HG03521 (cell line): ENCODE measurements around the gene MATN4.
A peak's percentile ranks its signal among the peaks of the same experiment; 100 is the strongest.

Source experiments
- ATAC-seq: cut with Tn5 transposase; IDR thresholded peaks from one replicate; pipeline ENCODE4 v1.9.1; 2021; ENCODE audit warnings: mild to moderate bottlenecking, moderate library complexity; ENCODE audit not compliant: unreplicated experiment

MATN4 gene

DNA sequence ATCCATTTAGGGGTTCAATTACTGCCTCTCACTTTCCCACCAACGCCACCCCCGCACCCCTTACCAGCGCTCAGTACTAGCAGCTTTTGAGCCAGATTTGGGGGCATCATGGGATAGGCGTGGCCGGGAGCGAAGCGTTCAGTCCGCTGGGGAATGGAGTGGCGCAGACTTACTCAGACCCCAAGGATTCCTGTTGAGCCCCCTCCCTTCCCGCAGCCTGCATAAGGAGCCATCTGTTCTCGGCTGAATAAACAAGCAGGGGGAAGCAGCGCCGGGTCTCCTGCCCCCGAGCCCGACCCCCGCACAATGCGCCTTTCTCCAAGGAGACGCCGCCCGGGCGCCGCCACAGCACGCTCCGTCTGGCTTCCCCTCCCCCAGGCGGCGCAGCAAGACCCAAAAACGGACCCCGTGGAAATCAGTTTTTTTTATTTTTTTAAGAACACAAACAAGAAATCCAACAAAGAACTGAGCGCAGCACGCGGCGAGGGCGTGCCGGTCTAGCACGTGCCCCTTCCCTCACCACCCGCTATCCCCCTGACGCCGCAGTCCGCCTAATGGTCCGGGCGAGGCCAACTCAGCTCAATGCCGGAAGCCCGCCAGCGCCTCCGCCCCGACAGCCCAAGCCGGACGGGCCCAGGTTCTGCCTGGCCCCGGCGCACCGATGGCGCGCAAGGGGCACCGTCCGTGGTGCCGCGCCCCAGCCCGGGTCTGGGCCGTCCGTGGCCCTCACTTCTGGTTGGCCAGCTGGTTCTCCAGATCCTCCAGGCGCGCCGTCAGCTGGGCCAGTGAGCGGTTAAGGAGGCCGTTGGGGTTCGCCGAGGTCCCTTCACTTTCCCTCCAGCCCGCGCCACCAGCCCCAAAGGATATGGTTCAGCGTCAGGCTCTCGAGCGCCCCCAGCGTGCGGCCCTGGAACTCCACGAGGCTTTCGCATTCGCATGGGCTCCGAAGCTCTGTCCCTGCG, 14.8 kb downstream of the MATN4 start:
- ATAC-seq, result peak; percentile 71

DNA sequence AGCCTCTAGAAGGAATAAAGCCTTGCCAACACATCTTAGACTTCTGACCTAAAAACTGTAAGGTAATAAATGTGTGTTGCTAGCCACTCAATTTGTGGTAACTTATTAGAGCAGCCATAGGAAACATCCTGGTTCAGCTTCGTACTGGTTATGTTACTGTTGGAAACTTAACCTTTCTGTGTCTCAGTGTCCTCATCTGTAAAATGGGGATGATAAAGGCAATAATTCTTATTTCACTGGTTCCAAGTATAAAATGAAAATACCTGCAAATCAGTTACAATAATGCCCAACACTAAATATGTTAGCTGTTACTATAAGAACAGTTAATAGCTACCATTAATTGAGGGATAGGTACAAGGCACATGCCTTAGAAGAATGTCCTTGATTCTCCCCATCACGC, 15.8 kb downstream of the MATN4 start:
- ATAC-seq, result no peak

DNA sequence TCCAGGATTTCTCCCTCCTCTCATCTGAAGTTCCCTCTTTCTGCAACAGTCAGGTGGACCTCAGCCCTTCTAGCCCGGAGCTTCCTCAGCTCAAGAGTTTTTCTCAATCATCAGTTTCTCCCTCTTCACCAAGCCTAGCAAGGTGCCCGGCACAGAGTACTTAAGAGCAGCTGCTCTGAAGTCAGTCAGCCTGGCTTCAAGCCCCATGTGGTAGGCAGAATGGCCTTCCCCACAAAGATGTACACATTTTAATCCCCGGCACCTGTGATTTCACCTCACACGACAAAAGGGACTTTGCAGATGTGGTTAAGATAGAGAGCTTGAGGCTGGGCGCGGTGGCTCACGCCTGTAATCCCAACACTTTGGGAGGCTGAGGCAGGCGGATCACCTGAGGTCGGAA, 16.6 kb downstream of the MATN4 start:
- ATAC-seq, result no peak

DNA sequence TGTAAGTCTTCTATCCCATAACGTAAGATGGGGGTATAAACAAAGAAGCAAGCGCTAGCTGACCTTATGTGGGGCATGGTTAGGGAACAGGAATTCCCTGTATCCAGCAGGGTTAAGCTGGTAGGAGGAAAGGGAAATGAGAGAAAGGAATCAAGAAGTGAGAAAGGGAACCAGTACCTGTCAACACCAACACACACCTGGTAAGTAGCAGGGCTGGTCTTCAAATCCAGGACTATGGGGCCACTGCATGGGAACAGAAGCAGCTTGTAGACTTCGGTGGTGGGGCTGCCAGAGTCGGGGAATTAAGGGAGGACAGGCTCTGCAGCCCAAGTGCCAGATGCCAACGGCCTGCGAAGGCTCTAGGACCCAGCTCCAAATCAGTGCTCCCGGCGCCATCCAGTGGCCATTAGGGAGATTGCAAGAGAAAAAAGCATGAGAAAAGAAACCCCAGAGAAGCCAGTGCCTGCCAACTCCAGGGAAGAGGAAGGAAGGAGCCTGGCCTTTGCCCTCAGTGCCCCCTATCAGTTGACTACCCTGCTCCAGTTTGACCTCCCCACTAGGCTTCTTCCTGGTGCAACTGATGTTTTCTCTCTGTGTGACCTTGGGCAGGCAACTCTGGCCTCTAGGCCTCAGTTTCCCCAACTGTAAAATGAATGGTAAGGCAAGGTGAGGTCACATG, 17.3 kb downstream of the MATN4 start:
- ATAC-seq, result no peak

DNA sequence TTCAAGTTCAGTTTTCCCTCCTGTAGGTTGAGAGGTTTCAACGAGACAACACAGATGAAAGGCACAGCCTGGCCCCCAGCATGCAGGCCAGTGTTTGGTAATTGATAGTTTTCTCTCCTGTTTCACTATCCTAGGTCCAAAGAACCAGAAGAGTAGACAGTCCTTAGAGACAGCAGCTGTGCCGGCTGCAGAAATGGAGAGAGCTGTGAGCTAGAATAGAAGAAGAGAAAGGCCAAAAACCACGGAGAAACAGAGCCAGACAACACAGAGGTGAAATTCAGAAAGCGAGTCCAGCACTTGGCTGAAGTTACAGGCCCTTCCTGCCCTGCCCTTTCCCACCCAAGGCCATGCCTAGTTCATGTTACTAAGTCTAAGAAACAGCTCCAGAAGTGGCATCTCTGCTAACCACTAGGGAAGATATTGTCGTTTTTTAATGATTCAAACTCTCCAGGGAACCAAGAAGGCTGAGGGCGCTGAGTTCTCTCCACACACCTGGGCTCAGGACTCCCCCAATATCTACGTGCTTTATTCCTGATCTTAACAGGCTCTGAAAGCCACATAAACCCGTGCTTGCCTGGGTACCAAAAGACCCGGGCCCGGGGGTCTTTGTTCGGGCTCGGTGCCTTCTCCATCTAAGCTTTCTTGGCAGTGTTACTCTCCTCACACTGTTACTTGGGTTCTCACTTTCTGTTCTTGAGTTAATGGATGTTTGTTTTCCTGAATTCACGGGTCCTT, 18.0 kb downstream of the MATN4 start:
- no peak for ATAC-seq

DNA sequence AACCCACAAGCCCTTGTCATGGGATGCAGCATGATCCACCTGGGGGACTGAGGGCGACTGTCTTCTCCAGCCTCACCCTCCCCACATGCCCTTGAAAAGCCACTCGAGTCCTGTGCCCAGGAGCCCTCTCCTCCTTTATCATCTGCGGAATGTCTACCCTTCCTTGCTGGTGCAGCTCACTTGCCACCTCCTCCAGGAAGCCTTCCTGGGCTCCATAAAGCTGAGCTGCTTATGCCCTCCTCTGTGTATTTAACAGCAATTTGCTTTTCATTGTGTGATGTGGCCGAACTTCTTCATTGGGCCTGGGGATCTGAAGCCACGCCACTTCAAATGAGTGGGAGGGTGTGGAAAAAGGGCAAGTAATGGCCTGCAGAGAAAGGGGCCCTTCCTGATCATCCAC, 19.2 kb downstream of the MATN4 start:
- no peak for ATAC-seq

DNA sequence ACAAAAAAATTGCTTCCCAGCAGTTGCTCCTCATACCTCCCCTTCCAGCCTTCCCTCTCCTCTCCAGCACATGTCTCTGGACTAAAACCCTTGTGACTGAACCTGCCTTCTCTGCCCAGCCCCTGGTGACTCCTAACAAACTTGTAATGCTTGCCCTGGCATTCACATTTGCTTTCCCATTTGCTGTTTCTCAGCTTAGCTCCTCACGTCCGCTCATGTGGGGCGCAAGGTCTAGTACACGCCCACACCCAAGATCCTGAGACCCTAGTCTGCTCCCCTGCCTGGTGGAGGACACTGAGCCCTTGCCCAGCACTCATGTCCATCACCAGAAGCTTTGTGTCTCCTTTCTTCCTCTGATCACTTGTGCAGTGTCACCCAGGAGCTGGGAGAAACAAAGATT, 19.7 kb downstream of the MATN4 start:
- no peak for ATAC-seq

DNA sequence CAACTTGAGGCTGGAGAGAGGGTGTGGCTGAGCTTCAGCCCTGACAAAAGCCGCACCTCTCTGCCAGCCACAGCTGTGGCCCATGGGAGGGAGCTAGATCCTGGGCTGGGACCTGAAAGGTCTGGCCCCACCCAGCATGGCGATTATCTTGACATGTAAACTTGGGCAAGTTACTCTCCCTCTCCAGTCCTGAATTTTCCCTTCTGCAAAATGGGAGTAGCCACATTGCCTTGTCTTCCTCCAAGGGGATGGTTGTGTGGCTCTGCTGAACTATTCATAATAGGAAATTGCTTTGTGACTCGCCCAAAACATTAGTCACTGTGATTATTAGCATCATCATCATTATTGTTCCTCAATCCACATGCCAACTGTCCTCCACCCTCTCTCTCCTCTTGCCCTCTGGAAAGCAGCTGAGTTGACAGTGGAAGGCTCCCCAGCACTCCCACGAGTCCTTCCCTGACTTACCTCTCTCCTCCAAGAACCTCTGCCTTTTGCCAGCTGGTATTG, 24.5 kb downstream of the MATN4 start:
- ATAC-seq, result no peak

DNA sequence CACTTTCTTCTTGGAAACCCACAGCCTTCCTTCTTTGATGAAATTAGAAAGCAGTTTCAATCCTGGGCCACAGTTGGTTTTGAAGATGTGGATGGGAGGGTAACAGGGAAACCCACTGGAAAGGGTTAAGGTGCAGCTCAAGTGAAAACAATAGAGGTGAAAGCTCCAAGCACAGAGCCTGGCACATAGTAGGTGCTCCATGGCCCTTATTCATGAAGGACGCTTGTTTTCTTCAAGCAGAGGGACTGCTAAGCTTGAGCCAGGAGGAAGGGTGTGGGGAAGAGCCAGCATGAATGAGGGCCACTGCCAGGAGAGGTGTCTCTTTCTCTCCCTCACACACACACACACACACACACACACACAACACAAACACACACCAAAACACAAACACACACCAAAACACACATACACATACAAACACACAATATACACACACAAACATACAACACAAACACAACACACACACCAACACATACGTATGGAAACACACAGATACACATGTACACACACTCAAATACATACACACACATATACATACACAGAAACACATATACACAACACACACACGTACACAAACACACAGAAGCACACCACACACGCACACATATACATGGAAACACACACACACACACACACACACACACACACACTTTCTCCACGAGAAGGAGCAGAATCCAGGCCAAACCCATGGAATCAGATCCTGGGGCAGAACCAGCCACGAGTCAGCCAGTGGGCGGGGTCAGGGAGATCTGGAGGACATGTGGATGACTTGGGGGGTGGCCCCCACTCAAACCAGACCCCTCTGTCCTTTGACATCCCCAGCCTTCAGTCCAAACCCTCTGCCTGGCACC, 25.2 kb downstream of the MATN4 start:
- no peak for ATAC-seq

DNA sequence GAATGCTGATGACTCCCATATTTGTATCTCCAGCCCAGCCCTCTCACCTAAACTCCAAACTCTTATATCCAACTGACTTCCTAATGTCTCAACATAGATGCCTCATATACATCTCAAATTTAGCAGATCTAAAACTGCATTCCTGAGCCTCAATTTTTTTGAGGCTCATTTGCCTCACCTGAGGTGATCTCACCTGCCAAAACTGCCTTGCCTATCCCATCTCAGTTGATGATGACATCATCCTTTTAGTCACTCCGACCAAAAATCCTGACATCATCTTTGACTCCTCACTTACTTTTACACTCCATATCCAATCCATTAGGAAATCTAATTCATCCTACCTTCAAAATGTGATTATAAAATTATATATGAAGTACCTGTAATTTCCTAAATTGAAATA, 28.1 kb downstream of the MATN4 start:
- no peak for ATAC-seq

DNA sequence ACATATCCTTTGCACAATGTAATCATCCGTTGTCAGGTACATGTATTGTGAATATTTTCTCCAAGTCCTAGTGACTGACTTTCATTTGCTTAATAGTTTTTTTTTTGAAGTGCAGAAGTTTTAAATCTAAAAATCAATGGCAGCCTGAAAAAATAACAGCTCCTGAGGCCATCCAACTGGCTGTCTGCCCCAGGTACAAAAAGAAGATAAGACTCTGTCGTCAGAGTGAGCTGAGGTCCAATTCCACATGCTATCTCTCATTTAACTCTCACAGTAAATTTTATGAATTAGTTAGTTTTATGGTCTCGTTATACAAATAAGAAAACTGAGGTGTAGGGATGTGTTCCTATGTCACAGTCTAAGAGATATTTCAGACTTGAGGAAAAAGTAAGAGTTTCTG, 32.8 kb downstream of the MATN4 start:
- no peak for ATAC-seq

DNA sequence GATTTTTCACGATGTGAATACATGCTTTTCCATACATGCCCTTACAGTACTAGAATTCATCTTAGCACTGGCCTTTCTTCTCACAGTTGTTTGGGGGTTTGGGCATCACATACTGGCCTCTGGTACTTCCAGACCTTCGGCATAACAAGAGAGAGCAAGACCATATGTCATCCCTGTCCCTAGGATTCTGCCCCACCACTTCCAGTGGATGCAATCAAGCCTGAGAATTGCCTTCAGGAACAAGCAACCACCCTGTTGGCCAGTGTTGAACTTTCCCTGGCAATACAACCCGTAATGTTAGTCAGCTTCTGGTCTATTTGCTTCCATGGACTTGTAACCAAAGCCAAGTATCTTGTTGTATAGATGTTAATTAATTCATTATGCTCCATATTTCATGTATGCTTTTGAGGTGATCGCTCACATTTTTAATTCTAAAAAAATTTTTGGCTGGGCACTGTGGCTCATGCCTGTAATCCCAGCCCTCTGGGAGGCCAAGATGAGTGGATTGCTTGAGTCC, 38.3 kb downstream of the MATN4 start:
- no peak for ATAC-seq

DNA sequence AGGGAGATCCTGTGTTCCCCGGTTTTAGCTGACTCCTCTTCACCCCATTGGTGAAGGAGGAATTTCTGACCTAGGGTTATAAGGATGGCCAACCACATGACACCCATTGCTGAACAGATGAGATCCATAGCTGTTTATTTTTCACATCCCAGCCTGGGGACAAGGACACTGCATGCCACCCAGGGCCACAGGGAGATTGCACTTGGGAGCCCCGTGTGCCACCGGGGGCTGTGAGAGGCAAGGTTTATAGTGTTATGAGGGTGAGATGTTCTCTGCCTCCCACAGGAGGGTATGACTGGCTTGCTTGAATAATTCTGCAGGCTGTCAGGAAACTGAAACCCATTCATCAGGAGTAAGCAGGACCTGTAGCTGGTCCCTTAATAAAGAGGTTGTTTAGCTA, 39.0 kb downstream of the MATN4 start:
- ATAC-seq, result no peak

DNA sequence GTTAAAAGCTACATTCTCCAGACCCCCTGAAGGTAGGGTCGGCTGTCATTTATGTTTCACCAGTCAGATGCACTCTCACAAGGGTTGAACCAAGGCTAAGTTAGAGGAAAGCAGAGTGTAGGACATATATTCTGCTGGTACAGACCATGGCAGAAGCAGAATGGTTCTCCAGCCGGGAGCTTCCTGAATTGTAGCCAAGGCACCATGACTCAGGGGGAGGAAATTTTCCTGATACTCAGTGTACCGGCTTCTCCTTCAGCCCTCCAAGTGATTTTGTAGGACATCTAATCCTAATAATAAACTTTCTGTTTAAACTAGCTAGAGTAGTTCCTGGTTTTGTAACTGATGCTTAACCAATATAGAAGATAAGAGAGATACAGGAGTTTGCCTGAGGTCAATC, 39.6 kb downstream of the MATN4 start:
- ATAC-seq, result no peak

DNA sequence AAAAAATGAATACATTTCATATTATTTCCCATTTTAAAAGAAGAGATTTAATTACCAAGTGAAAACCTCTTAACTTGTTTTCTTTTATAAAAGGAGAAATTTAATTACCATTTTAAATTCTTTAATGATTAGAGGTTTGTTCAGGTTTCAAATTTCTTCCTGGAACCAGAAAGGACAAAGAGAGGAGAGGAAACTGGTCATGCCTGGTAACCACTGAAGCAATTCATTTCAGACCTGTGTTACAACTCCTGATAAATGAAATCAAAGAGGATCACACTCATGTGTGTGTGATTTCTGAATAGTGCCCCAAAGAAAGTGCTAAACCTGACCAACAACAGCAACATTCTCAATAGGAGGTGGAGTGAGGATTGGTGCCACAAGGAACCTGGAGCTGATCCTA, 41.1 kb downstream of the MATN4 start:
- ATAC-seq, result no peak

DNA sequence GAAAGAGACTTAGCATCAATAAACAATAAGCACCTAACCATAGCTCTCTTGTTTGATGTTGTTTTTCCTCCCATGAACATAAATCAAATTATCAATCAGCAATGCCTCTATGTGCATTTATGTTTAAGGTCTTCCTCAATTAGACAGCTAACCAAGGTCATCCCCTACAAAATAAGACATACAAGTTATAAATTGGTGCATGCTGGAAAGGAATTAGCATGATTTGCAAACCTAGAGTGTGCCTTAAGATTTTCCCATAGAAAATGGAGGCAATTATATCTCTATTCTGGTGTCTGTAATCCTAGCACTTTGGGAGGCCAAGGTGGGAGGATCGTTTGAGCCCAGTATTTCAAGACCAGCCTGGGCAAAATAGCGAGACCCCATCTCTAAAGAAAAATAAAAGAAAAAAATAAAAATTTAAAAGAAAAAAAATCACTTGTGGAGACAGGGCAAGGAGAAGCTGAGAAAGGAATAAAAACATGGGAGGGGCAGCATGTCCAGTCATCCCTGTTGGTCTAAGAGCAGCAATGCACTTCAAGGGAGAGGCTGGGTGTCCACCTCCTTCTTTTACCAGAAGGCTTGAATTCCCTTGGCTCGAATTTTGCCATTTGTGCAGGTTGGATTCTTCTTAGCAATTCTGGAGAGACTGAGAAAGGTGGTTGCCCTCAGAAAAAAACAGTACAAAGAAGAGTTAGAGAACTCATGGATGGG, 44.4 kb downstream of the MATN4 start:
- ATAC-seq, result no peak

DNA sequence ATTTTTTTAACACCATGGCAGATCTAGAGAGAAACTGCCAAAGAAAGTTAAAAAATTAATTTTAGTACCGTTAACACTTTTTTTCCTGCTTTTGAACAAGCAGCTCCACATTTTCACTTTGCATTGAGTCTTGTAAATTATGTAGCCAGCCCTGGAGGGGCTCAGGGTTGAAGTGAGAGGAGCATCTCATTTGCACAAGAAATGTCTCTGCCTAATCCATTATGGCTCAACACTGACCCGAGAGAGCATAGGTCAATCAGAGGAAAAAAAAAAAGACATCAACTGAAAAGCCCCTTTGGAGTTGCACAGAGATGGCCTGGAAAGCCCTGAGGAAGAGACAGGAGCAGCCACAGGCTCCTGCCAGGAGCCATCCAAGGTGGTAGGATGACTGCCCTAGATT, 49.4 kb downstream of the MATN4 start:
- ATAC-seq, result no peak

DNA sequence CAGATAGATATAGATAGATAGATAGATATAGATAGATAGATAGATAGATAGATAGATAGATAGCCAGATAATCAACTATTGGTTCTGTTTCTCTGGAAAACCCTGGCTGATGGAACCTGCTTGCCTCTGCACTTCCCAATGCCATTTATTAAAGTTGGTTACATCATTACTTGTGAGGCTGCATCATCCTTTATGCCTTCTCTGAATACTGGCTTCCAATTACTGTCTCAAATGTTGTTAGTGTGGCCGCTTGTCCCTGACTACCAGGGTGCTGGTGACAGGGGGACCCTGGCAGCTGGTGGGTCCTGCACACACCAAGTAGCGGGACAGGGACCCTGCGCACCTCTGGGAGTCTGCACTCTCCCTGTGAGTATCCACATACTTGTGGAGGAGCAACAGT, 49.8 kb downstream of the MATN4 start:
- no peak for ATAC-seq

DNA sequence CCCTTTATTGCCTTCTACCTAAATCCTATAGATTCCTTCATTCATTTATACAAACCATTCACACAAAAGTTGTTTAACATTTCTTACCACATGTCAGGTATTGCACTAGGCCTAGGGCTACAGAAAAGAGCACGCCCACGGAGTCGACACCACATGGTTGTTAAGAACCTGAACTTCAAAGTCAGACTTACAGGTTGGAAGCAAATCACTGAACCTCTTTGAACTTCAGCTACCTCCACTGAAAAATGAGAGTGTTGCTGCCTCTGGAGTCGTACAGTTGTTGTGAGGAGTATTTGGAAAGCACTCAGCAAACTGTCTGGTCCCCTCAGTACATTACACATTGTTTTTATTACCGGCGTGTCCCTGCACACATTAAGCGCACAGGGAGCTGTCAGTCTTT, 50.4 kb downstream of the MATN4 start:
- ATAC-seq, result no peak

DNA sequence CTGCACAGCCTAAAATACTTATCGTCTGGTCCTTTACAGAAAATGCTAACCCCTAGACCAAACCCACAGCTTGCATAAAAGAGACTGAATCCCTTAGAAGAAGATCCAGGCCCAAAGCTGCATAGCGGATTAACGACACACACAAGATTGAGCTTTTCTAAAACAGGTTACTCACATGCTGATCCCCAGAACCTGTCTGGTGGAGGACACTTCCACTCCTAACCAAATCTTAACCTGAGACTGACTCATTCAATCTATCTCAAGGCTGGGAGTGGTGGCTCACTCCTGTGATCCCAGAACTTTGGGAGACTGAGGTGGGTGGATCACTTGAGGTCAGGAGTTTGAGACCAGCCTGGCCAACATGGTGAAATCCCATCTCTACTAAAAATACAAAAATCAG, 50.9 kb downstream of the MATN4 start:
- ATAC-seq, result no peak
